ENCODE results near the gene SOCS2. TPM values are rescaled to one million over a fixed set of nuclear protein-coding genes. Genes with fewer than 3 reads are reported as not detected.

SOCS2 gene
- total RNA-seq, 6 donors from 2014 or later, result 18.3 to 63.0 (median 34.6) TPM

GRCh38 chr12:93533310-93533709 lies 39.2 kb upstream of the SOCS2 start:
- H3K27me3 ChIP-seq, result no peaks in the 10 kb centered on the region
- 70 to 75% methylated on average over 5 of the region's 5 CpGs for WGBS, 2 donors
- no peaks in the 10 kb centered on the region for H3K9me3 ChIP-seq
- DNase-seq (peak in 1 of 2 donors; percentile 68), ATAC-seq (ENCODE audit: low FRiP score in 2 of 2) (no peak)
- TF ChIP-seq CTCF (IDR thresholded peaks at IDR 0.05) (no peak), EP300 (IDR thresholded peaks at IDR 0.05) (peak in 1 of 4 donors; percentile 24)
- H3K4me1 ChIP-seq, result peaks cover 0 to 7% (median 3%) of the 10 kb centered on the region in 4 donors
- no peak overlapping the region for H3K27ac ChIP-seq
- no peak overlapping the region for H3K4me3 ChIP-seq
- no peaks in the 10 kb centered on the region for H3K36me3 ChIP-seq

- TF ChIP-seq CTCF (IDR thresholded peaks at IDR 0.05) (no peak), EP300 (IDR thresholded peaks at IDR 0.05) (no peak), POLR2A (IDR thresholded peaks at IDR 0.05) (no peak), POLR2AphosphoS5 (IDR thresholded peaks at IDR 0.05) (no peak)
- Histone ChIP-seq H3K27me3 (no peaks in the 10 kb centered on the region), H3K4me1 (no peaks in the 10 kb centered on the region), H3K27ac (no peak overlapping the region), H3K4me3 (no peak overlapping the region), H3K36me3 (no peaks in the 10 kb centered on the region), H3K9me3 (no peaks in the 10 kb centered on the region)
- ATAC-seq (ENCODE audit: low FRiP score in 2 of 2) (no peak), DNase-seq (no peak)
- 81 to 83% methylated on average over 2 of the region's 2 CpGs for WGBS, 2 donors
Measured at GRCh38 chr12:93536111-93536765, 36.2 kb upstream of the SOCS2 start.

- Histone ChIP-seq H3K9me3 (no peaks in the 10 kb centered on the region), H3K27ac (no peak overlapping the region), H3K4me1 (peaks cover 0 to 6% (median 3%) of the 10 kb centered on the region in 4 donors), H3K36me3 (no peaks in the 10 kb centered on the region), H3K27me3 (no peaks in the 10 kb centered on the region), H3K4me3 (no peak overlapping the region)
- TF ChIP-seq POLR2AphosphoS5 (IDR thresholded peaks at IDR 0.05) (no peak), POLR2A (IDR thresholded peaks at IDR 0.05) (no peak), EP300 (IDR thresholded peaks at IDR 0.05) (no peak), CTCF (IDR thresholded peaks at IDR 0.05) (no peak)
- no peak for ATAC-seq (ENCODE audit: low FRiP score in 2 of 2)
- 47 to 58% methylated on average over 5 of the region's 5 CpGs for WGBS, 2 donors
- DNase-seq, result no peak
Measured at GRCh38 chr12:93536766-93537488, 35.5 kb upstream of the SOCS2 start.

GRCh38 chr12:93537769-93538168 lies 34.7 kb upstream of the SOCS2 start:
- no peak for TF ChIP-seq EP300 (IDR thresholded peaks at IDR 0.05)
- TF ChIP-seq POLR2AphosphoS5 (IDR thresholded peaks at IDR 0.05), result no peak
- no peak for TF ChIP-seq CTCF (IDR thresholded peaks at IDR 0.05)
- no peak for TF ChIP-seq POLR2A (IDR thresholded peaks at IDR 0.05)
- no peaks in the 10 kb centered on the region for H3K9me3 ChIP-seq
- H3K27ac ChIP-seq, result no peak overlapping the region
- H3K27me3 ChIP-seq, result no peaks in the 10 kb centered on the region
- peaks cover 0 to 13% (median 4%) of the 10 kb centered on the region in 4 donors for H3K4me1 ChIP-seq
- H3K4me3 ChIP-seq, result no peak overlapping the region
- WGBS, 2 donors, result 89 to 96% methylated on average over 5 of the region's 5 CpGs
- H3K36me3 ChIP-seq, result no peaks in the 10 kb centered on the region
- DNase-seq (no peak), ATAC-seq (ENCODE audit: low FRiP score in 2 of 2) (no peak)
